Trophoblast cell (in vitro differentiated cells and primary cell): ENCODE results near the gene SLC35F5.
"Not testable (repeated sequence)": the region's sequence is repeated elsewhere in the genome, so short reads cannot be mapped to it uniquely, and the experiment has no call there.

Experiments
- DNase-seq, 2 donors: peaks; one replicate each; pipeline ENCODE4 v3.0.0-alpha.2; 2016
- H2AFZ ChIP-seq: 2 replicates; pipeline ENCODE4 v1.6.1; 2013; ENCODE audit warnings: low read length, moderate library complexity, mild to moderate bottlenecking; ENCODE audit not compliant: insufficient read depth, poor library complexity
- H2AK5ac ChIP-seq: 2 replicates; pipeline ENCODE4 v1.6.1; 2013; ENCODE audit warnings: mild to moderate bottlenecking, low read length
- H2BK120ac ChIP-seq: 2 replicates; pipeline ENCODE4 v1.6.1; 2013; ENCODE audit warnings: low read length, mild to moderate bottlenecking, moderate library complexity; ENCODE audit not compliant: insufficient read depth, poor library complexity
- H2BK12ac ChIP-seq: 2 replicates; pipeline ENCODE4 v1.6.1; 2013; ENCODE audit warnings: mild to moderate bottlenecking, low read length, moderate library complexity
- H2BK5ac ChIP-seq: 2 replicates; pipeline ENCODE4 v1.6.1; 2013; ENCODE audit warnings: low read length, low read depth, moderate library complexity, mild to moderate bottlenecking; ENCODE audit not compliant: poor library complexity
- H3K14ac ChIP-seq: 2 replicates; pipeline ENCODE4 v1.6.1; 2013; ENCODE audit warnings: mild to moderate bottlenecking, low read length
- H3K18ac ChIP-seq: 2 replicates; pipeline ENCODE4 v1.6.1; 2013; ENCODE audit warnings: mild to moderate bottlenecking, low read length
- H3K23ac ChIP-seq: 2 replicates; pipeline ENCODE4 v1.6.1; 2013; ENCODE audit warnings: low read length
- H3K27ac ChIP-seq: 2 replicates; pipeline ENCODE4 v1.5.1; 2013; ENCODE audit warnings: low read depth, mild to moderate bottlenecking, inconsistent platforms, low read length, moderate library complexity
- H3K27me3 ChIP-seq: 2 replicates; pipeline ENCODE4 v1.6.1; 2013; ENCODE audit warnings: inconsistent platforms, mild to moderate bottlenecking, low read length, moderate library complexity; ENCODE audit not compliant: insufficient read depth
- H3K36me3 ChIP-seq, 2 experiments: 1 replicate in 1 of 2; 2 replicates in 1 of 2; pipeline ENCODE4 v1.6.1; 2013; ENCODE audit warnings: low read length in 2 of 2, mild to moderate bottlenecking in 2 of 2, moderate library complexity in 1 of 2; ENCODE audit not compliant: insufficient read depth in 2 of 2, control insufficient read depth in 1 of 2
- H3K4ac ChIP-seq: 2 replicates; pipeline ENCODE4 v1.6.1; 2013; ENCODE audit warnings: low read depth, mild to moderate bottlenecking, low read length, moderate library complexity
- H3K4me1 ChIP-seq, 2 experiments: 1 replicate in 1 of 2; 2 replicates in 1 of 2; pipeline ENCODE4 v1.6.1; 2013; ENCODE audit warnings: low read length in 2 of 2, mild to moderate bottlenecking in 2 of 2, moderate library complexity in 1 of 2; ENCODE audit not compliant: insufficient read depth in 2 of 2, control insufficient read depth in 1 of 2
- H3K4me2 ChIP-seq: 2 replicates; pipeline ENCODE4 v1.6.1; 2013; ENCODE audit warnings: inconsistent platforms, mild to moderate bottlenecking, low read length, moderate library complexity
- H3K4me3 ChIP-seq: 2 replicates; pipeline ENCODE4 v1.5.1; 2013; ENCODE audit warnings: mild to moderate bottlenecking, low read depth, low read length, inconsistent platforms
- H3K79me1 ChIP-seq: one replicate; pipeline ENCODE4 v1.6.1; 2013; ENCODE audit warnings: low read length
- H3K79me2 ChIP-seq: 2 replicates; pipeline ENCODE4 v1.6.1; 2013; ENCODE audit warnings: low read length, mild to moderate bottlenecking; ENCODE audit not compliant: control insufficient read depth, insufficient read depth, poor library complexity
- H3K9ac ChIP-seq: 2 replicates; pipeline ENCODE4 v1.6.1; 2013; ENCODE audit warnings: mild to moderate bottlenecking, low read length
- H3K9me3 ChIP-seq: 2 replicates; pipeline ENCODE4 v1.6.1; 2013; ENCODE audit warnings: low read depth, mild to moderate bottlenecking, control low read depth, inconsistent platforms, low read length; ENCODE audit not compliant: insufficient read depth
- H4K12ac ChIP-seq: 2 replicates; pipeline ENCODE4 v1.6.1; 2013; ENCODE audit warnings: low read depth, mild to moderate bottlenecking, low read length, moderate library complexity
- H4K8ac ChIP-seq: 2 replicates; pipeline ENCODE4 v1.6.1; 2013; ENCODE audit warnings: low read depth, mild to moderate bottlenecking, low read length, moderate library complexity
- H4K91ac ChIP-seq: one replicate; pipeline ENCODE4 v1.6.1; 2013; ENCODE audit warnings: low read depth, mild to moderate bottlenecking, low read length, moderate library complexity
- WGBS: extraction: QIAGEN DNeasy Blood & Tissue Kit; methylation state at CpG from one replicate; pipeline ENCODE4 v1.1.7; 2013; ENCODE audit warnings: missing lambda C conversion rate; ENCODE audit not compliant: insufficient read length, insufficient coverage; ENCODE audit errors: extremely low coverage; 5-methylcytosine and 5-hydroxymethylcytosine counted together

SLC35F5 gene

DNA sequence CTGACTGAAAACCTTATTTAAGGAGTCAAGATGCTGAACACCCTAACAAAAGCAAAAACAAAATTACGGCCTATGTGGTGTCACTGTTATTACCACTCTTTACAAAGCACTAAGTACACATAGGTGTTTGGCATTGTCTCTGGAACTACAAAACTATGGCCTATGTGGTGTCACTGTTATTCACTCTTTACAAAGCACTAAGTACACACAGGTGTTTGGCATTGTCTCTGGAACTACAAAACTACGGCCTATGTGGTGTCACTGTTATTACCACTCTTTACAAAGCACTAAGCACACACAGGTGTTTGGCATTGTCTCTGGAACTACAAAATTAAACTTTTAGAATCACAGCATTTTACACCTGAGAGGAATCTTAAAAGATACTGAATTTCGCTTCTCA, 47.4 kb downstream of the SLC35F5 start:
- no peak overlapping the region for H4K91ac ChIP-seq
- no peak overlapping the region for H3K18ac ChIP-seq
- no peak overlapping the region for H3K4me2 ChIP-seq
- no peak overlapping the region for H3K4me3 ChIP-seq
- no peak overlapping the region for H4K8ac ChIP-seq
- H3K23ac ChIP-seq: no peak overlapping the region
- H3K27me3 ChIP-seq: no peaks in the 10 kb centered on the region
- no peak overlapping the region for H2BK12ac ChIP-seq
- no peaks in the 10 kb centered on the region for H3K9me3 ChIP-seq
- no peaks in the 10 kb centered on the region for H3K79me2 ChIP-seq
- no peak overlapping the region for H2BK120ac ChIP-seq
- no peak overlapping the region for H4K12ac ChIP-seq
- no peaks in the 10 kb centered on the region for H3K4me1 ChIP-seq
- peaks cover 7 to 8% of the 10 kb centered on the region in 2 experiments for H3K36me3 ChIP-seq
- no peak for DNase-seq
- no peak overlapping the region for H2AK5ac ChIP-seq
- no peak overlapping the region for H3K9ac ChIP-seq
- no peak overlapping the region for H2AFZ ChIP-seq
- no peak overlapping the region for H3K4ac ChIP-seq
- no peak overlapping the region for H3K14ac ChIP-seq
- no peak overlapping the region for H2BK5ac ChIP-seq
- H3K79me1 ChIP-seq: no peaks in the 10 kb centered on the region
- WGBS: no CpG with 5 or more reads among the region's 3 CpGs
- H3K27ac ChIP-seq: no peak overlapping the region

GRCh38 chr2:113707106-113707505, 49.3 kb downstream of the SLC35F5 start:
- Histone ChIP-seq H3K27ac (no peak overlapping the region), H2BK5ac (no peak overlapping the region), H3K4ac (no peak overlapping the region), H3K79me2 (no peaks in the 10 kb centered on the region), H3K9ac (no peak overlapping the region), H2AK5ac (no peak overlapping the region), H3K4me1 (no peaks in the 10 kb centered on the region), H2BK120ac (no peak overlapping the region), H3K27me3 (no peaks in the 10 kb centered on the region), H2AFZ (no peak overlapping the region), H3K36me3 (peaks cover 3 to 6% of the 10 kb centered on the region in 2 experiments), H4K91ac (no peak overlapping the region), H4K12ac (no peak overlapping the region), H3K4me3 (no peak overlapping the region), H3K14ac (no peak overlapping the region), H3K23ac (no peak overlapping the region), H2BK12ac (no peak overlapping the region), H3K9me3 (no peaks in the 10 kb centered on the region), H4K8ac (no peak overlapping the region), H3K79me1 (no peaks in the 10 kb centered on the region), H3K18ac (no peak overlapping the region), H3K4me2 (no peak overlapping the region)
- WGBS: no CpG with 5 or more reads among the region's 1 CpG
- no peak for DNase-seq

- no peak overlapping the region for H2BK12ac ChIP-seq
- no peak overlapping the region for H3K27ac ChIP-seq
- no peak overlapping the region for H4K12ac ChIP-seq
- no peak overlapping the region for H2AK5ac ChIP-seq
- H4K8ac ChIP-seq: no peak overlapping the region
- no peak overlapping the region for H3K4me3 ChIP-seq
- no peak overlapping the region for H3K9ac ChIP-seq
- H2BK120ac ChIP-seq: no peak overlapping the region
- H3K36me3 ChIP-seq: peaks cover 3 to 6% of the 10 kb centered on the region in 2 experiments
- no CpG with 5 or more reads among the region's 7 CpGs for WGBS
- H3K4me1 ChIP-seq: no peaks in the 10 kb centered on the region
- H2AFZ ChIP-seq: no peak overlapping the region
- H3K9me3 ChIP-seq: no peaks in the 10 kb centered on the region
- H3K27me3 ChIP-seq: no peaks in the 10 kb centered on the region
- no peak overlapping the region for H3K23ac ChIP-seq
- H3K18ac ChIP-seq: no peak overlapping the region
- no peaks in the 10 kb centered on the region for H3K79me2 ChIP-seq
- no peaks in the 10 kb centered on the region for H3K79me1 ChIP-seq
- no peak overlapping the region for H3K14ac ChIP-seq
- H4K91ac ChIP-seq: no peak overlapping the region
- DNase-seq: no peak
- no peak overlapping the region for H2BK5ac ChIP-seq
- no peak overlapping the region for H3K4me2 ChIP-seq
- no peak overlapping the region for H3K4ac ChIP-seq
Measured at GRCh38 chr2:113705982-113706523, 50.4 kb downstream of the SLC35F5 start.

DNA sequence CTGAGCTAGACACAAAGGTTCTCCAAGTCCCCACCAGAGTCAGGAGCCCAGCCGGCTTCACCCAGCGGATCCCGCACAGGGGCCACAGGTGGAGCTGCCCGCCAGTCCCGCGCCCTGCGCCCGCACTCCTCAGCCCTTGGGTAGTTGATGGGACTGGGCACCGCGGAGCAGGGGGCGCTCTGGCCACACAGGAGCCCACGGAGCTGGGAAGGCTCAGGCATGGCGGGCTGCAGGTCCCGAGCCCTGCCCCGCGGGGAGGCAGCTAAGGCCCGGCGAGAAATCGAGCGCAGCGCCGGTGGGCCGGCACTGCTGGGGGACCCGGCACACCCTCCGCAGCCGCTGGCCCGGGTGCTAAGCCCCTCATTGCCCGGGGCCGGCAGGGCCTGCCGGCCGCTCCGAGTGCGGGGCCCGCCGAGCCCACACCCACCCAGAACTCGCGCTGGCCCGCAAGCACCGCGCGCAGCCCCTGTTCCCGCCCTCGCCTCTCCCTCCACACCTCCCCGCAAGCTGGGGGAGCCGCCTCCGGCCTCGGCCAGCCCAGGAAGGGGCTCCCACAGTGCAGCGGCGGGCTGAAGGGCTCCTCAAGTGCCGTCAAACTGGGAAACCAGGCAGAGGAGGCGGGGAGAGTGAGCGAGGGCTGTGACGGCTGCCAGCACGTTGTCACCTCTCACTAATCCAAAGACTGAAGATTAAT, 52.0 kb downstream of the SLC35F5 start:
- H2BK120ac ChIP-seq, H3K4me1 ChIP-seq, H4K8ac ChIP-seq, H3K4me3 ChIP-seq, H3K79me2 ChIP-seq, H3K36me3 ChIP-seq, H3K79me1 ChIP-seq, H3K4ac ChIP-seq, H2AFZ ChIP-seq, H3K27ac ChIP-seq, H2BK12ac ChIP-seq, H4K12ac ChIP-seq, H2BK5ac ChIP-seq, H3K23ac ChIP-seq, H3K9me3 ChIP-seq, H3K18ac ChIP-seq, H4K91ac ChIP-seq, DNase-seq, H3K14ac ChIP-seq, H3K9ac ChIP-seq, H3K4me2 ChIP-seq, H2AK5ac ChIP-seq, H3K27me3 ChIP-seq: not testable (repeated sequence)
- WGBS: no CpG with 5 or more reads among the region's 54 CpGs
